Mucosa of gallbladder (tissue), 1 donor: ENCODE measurements around the gene XPO6. TPM values are rescaled to one million over a fixed set of nuclear protein-coding genes. Genes with fewer than 3 reads are reported as not detected.

Experiments
- DNase-seq: peaks from one replicate; pipeline ENCODE4 v3.0.0-alpha.2; 2020; ENCODE audit warnings: low spot score
- total RNA-seq: library from RNA; stranded (reverse); gene quantifications from one replicate; pipeline ENCODE4 v1.2.1, GENCODE V29; 2021
- donor health status: DM: no; HTN: no; CAD: no.

Gene XPO6
- total RNA-seq, 1 donor from 2014 or later = 88.4 TPM

GRCh38 chr16:28208131-28208530, 3.6 kb downstream of the XPO6 start:
- no peak for DNase-seq

DNA sequence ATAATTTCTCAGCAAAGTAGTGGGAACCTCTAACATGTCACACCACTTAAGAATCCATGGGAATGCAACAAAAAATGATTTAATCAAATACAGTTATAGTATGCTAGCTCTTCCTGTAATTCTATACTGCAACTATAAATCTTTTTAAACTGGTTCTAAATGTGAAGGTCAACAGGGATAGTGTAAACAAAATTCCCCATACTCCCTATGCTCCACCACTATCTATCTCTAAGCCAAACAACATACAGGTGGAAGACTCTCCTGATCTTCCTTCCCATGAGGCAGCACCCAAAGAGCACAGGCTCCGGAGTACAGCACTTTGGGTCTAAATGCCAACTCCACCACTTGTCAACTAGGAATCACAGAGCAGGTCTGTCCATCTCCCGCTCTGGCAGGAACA, 4.4 kb downstream of the XPO6 start:
- DNase-seq = no peak

DNA sequence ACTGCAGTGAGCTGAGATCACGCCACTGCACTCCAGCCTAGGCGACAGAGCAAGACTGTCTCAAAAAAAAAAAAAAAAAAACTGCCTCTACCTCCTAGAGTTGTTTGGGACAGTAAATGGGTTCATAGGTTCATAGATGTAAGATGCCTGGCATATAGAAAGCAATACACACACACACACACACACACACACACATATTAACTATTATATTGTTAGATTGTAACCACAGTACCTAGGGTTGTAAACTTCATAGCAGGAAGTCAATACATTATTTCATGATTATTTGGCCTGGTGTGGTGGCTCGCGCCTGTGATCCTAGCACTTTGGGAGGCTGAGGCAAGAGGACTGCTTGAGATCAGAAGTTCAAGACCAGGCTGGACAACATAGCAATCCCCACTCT, 5.8 kb downstream of the XPO6 start:
- DNase-seq = no peak

DNA sequence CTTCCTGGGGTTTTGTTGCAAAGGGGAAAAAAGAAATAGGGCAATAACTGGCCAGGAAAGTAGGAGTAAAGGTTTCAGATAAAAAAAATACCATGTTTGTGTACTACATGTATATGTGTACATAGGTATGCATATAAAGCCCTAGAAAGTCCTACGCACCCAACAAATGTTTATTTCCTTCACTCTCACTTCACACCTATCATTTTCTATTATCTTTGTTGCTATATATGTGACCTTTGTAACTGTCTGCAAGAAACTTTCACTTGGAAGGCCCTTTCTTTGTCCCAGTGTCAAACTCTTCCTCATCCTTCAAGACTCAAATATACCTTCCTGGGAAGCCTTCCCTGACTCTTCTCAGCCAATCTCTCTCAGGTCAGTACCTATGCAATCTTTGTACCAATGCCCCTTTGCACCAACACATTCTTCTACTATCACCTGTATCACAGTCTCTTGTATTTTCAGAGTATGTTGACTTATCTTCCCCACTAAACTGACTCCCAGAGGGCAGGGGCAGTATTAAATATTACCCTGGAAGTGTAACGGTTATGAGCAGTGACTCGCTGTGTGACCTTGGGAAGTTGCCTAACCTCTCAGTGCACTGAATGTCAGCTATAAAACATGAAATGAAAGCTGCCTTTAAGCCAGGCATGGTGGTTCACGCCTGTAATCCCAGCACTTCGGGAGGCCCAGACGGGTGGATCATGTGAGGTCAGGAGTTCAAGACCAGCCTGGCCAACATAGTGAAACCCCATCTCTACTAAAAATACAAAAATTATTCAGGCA, 6.5 kb downstream of the XPO6 start:
- no peak for DNase-seq

- no peak for DNase-seq
These were observed 7.1 kb downstream of the XPO6 start for GRCh38 chr16:28204622-28205021.

DNA sequence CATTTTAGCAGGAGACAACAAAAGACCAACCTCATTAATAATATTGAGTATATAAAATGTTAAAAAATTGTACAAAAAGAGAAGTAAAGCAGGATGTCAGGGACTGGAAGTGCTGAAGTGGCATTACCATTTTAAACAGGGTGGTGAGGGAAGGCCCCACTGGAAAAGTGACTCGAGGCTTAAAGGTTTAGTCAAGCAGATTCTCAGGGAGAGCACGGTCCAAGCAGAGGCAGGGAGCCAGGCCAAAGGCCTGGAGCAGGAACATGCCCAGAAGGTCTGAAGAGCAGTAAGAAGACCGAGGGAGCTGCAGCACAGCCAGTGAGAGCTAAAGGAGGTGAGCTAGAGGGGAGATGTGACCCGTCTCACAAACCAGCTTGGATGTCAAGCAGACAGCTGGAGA, 7.6 kb downstream of the XPO6 start:
- DNase-seq = no peak

DNA sequence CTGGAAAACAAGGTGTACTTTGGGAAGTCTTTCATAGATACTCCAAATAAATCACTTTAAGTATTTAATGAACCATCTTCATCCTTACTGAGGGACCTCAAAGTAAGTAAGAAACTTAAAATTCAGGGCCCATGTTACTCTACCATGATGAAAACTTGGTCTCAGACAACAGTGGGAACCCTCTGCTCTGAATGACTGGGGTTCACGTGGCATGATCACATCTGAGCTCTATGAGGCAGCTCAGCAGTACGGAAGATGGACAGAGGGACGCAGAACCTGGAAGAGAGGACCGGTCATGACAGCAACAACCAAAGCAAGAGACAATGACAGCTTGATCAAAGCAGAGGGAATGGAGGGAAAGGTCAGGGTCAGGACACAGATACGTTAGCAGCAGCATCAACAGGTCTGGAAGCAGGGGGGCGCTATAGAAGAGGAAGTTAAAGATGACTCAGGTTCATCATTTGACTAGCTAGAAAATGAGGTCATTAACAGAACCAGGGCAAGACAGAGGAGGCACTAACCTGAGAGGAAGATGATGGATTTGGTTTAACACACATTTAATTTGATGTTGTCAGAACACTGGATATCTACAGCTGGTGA, 9.5 kb downstream of the XPO6 start:
- no peak for DNase-seq

DNA sequence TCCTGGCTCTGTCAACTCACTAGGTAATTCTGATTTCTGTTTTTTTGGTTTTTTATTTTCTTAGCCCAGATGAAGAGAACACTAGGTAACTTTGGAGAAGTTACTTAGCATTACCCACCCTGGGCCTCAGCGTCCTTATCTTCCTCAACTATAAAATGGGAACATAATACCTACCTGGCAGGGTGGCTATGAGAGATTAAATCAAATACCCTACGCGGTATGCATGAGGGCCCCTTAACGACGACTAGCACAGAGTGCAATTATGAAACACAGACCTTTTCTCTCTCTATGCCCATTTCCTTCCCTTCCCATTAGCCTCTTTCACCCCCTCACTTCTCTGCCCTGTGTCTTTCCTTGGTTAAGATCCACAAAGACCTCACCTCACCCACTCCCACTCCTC, 11.1 kb downstream of the XPO6 start:
- no peak for DNase-seq

DNA sequence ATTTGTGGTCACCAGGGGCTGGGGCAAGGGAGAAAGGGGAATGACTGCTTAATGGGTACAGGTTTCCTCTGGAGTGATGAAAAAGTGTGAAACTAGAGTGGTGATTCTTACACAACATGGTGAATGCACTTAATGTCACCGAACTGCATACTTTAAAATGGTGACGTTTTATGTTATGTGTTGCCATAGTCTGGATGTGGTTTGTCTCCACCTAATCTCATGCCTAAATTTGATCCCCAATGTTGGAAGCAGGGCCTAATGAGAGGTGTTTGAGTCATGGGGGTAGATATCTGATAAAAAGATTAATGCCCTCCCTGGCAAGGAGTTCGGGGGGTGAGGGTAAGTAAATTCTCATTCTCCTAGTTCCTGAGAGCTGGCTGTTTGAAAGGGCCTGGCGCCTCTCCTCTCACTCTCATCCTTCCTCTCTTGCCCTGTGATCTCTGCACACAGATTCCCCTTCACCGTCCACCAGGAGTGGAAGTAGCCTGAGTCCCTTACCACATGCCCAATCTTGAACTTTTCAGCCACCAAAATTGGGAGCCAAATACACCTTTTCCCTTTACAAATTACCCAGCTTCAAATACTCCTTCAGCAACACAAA, 15.3 kb downstream of the XPO6 start:
- DNase-seq = no peak

DNA sequence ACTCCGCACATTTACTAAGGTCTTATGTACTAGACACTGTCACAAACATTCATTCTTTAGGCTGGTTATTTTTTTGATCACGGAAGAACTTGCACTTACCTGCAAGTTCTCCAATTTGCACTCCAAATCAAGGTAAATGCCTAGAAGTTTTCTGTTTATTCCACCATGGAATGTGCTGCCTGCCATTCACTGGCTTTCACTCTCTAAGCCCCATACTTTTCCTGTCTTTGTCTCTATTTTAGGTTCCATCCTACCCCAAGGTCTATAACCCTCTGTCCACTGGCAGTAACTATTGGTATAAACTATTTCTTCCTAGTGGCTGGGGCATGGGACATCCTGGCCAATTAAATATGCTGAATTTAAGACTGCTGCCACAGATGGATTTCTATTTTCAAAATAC, 15.9 kb downstream of the XPO6 start:
- DNase-seq = no peak

GRCh38 chr16:28193530-28194423, 18.0 kb downstream of the XPO6 start:
- DNase-seq = no peak

DNA sequence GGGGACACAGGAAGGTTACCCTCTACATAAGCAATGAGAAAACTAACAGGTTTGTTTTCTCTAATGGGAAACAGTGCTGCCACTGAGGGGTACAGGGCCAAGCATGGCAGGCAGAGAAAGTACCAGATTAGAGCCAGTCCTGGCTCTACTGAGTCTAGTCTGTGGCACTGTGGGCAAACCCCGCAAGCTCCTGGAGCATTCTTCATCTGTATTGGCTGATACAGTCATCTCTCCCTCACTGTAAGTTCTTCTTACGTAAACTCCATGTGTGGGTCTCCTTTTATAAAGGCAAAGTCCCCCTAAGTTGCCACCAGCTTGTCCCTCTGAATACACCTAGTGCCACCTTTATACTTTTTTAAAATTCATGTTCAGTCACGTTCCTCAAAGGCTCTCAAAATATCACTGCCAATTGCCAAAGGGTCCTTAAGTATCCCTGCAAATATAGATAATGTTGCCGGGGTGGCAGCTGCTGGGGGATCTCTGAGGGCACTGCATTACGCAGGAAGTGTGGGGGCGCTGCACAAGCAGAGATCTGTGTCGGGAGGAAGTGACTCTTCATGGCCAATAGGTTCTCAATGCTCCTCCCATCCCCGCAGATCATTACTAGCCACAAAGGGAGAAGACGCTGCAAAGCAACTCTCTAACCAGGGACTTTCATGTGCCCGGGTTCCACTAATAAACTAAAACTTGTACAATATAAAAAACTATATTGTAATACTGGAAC, 18.8 kb downstream of the XPO6 start:
- peak; percentile 23 for DNase-seq

DNA sequence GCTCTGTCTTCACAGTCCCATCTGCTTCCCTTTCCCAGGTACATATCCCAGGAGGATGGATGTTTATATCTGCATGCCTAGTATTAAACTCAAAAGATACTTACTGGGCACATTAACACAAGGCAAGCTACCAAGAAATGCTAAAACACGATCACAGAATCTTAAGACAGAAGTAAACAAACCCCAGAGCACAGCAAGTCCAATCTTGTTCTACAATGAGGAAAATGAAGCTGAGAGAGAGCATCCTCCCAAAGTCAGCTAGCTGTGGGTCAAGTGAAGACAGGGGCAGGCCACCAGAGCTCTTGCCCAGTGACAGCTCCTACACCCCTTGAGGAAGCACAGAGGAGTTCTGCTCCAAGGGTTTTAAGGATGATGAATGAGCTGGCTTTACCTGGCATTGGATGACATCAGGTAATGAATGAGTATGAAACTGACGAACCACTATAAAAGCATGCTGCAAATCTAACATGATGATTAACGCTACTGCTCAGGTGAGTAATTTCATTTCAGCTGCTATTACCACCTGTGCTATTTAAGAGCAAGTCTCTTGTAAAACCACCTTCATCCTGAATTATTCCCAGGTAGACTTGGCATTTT, 20.3 kb downstream of the XPO6 start:
- DNase-seq = no peak

- DNase-seq = no peak
These were observed 22.5 kb downstream of the XPO6 start for GRCh38 chr16:28189245-28189644.

DNA sequence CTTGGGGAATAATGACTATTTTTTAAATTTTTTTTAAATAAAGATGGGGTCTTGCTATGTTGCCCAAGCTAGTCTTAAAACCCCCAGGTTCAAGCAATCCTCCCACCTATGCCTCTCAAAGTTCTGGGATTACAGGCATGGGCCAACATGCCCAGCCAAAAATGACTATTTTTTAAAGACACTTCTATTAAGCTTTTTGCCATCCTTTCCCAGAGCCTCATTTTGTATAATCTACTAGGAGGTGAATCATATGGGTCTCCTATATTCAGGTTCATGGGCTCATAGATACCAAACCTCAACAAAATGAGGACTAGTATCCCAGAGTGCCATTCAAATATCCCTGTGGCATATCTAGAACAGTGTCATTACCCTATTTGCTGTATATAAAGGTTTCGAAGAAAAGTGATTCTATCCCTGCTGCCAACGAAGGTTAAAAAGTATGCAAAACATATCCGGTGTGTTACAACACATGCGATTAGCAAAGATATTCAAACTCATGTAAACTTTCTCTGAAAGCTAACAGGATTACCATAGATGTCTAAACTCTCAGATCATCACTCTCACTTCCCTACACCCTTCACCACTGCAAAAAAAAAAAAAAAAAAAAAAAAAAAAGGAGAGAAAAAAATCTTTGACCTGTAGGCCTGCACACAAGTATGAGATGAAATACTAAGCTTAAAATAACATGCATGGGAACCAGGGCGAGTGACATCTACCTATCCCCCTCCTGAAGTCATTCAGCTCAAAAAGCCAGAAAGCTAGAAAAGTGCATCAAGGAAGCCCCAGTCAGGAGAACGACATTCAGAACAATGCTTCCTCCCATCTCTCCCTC, 23.5 kb downstream of the XPO6 start:
- DNase-seq = no peak

GRCh38 chr16:28187595-28188004, 24.2 kb downstream of the XPO6 start:
- DNase-seq = no peak

DNA sequence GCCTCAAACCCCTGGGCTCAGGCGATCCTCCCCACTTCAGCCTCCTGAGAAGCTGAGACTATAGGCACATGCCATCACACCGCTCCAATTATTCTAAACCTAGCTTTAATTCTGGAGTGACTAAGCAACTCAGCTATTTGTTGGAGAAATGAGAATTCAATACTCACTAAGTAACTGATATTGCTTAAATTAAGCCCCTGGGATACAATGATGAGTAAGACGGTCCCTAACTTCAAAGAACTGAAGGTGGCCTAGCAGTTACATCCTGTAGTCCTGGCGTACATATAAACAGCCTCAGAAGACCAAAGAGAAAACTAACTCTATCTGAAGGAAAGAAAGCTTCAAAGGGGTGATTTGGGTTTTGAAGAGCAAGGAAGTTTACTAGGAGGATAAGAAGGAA, 25.0 kb downstream of the XPO6 start:
- no peak for DNase-seq

DNA sequence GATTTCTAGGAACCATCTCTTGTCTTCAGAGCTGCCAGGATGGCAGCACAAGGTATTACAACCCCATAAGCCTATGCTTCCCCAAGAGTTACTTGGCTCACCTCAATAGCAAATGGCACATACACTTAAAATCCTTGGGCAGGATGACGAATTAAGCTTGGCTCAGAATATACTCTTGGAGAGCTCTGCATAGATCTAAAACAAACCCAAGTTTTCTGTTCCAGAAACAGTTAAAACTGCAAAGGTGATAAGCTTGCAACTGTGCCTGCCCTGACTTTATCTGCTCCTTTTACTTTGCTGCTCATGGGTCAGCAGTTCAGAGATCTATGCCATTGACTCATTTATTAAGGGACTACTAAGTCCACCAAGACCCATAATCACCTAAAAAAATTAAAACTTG, 26.1 kb downstream of the XPO6 start:
- DNase-seq = no peak

DNA sequence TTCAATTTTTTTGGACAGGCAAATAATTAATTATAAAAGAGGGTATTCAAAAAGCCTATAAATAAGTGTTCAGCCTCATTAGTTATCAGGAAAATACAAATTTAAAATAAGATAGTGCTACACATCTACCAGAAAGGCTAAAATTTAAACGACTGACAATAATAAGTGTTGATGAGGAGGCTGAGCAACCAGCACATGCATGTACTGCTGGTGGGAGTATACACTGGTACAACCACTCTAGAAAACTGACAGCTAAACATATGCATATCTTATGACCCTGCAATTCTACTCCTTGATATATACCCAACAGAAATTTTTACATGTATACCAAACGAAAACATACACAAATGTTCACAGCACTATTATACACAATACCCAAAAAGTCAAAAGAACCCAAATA, 27.1 kb downstream of the XPO6 start:
- no peak for DNase-seq

DNA sequence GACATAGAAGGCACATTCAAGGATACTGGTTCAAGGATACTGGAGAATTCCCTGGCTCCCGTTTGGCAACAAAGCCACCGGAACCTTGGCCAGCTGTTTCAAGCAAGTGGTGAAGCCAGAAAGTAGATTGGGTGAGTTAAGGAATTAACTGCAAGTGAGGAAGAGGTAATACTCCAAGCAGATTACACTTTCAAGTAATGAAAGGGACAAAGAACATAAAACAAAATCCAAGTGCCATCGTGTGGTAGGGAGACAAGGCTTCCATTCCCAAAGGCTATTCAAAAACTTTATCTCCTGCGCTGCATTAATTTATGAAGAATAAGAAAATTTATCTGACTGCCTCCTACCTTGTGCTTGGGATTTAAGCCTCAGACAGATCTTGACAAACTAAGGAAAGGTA, 27.8 kb downstream of the XPO6 start:
- no peak for DNase-seq
